Right lung (tissue), 5 donors: ENCODE measurements around the gene CCR5. TPM values are rescaled to one million over a fixed set of nuclear protein-coding genes. Genes with fewer than 3 reads are reported as not detected.

ENCODE experiments used
- polyA plus RNA-seq, 5 donors: library from polyadenylated mRNA; unstranded; fragments of 120-200 nt; gene quantifications; one replicate each; pipeline versions ENCODE4 v1.2.1 to v1.2.3, GENCODE V29; 2013; ENCODE audit warnings: inconsistent platforms in 1 of 5, low replicate concordance in 1 of 5; ENCODE audit not compliant: insufficient read length in 5 of 5, insufficient read depth in 1 of 5

Gene CCR5
- polyA plus RNA-seq, 5 donors: 0.41 to 1.0 (median 0.55) TPM

Other genes with a start within 250 kb of the CCR5 start
- 1 to 10 TPM; 4.9 to 9.3 (median 7.7) TPM for gene CCR1, start 162.6 kb upstream of the CCR5 start, polyA plus RNA-seq
- gene CCR3, start 128.5 kb upstream of the CCR5 start, polyA plus RNA-seq: under 1 TPM in 4 of 5 donors, not detected in 1; 0.12 to 0.35 (median 0.21) TPM
- 1 to 10 TPM; 1.4 to 2.7 (median 2.2) TPM for gene CCR2, start 16.8 kb upstream of the CCR5 start, polyA plus RNA-seq
- 1 to 10 TPM; 3.6 to 5.7 (median 4.1) TPM for gene CCRL2, start 36.3 kb downstream of the CCR5 start, polyA plus RNA-seq
- 1 to 10 TPM; 3.1 to 7.1 (median 4.9) TPM for gene LTF, start 94.0 kb downstream of the CCR5 start, polyA plus RNA-seq
- gene RTP3, start 127.0 kb downstream of the CCR5 start, polyA plus RNA-seq: under 1 TPM in 1 of 5 donors, not detected in 4; 0.12 TPM
- gene LRRC2, start 195.4 kb downstream of the CCR5 start, polyA plus RNA-seq: under 1 TPM; 0.37 to 0.86 (median 0.47) TPM
- gene FAM240A, start 241.6 kb downstream of the CCR5 start, polyA plus RNA-seq: not detected